ENCODE results near the gene NPHP4. TPM values are rescaled to one million over a fixed set of nuclear protein-coding genes. Genes with fewer than 3 reads are reported as not detected.

Gene NPHP4
- polyA plus RNA-seq, 1 donor (not counting 4 experiments of a cell fraction or from before 2014, with no cell fraction given), result 3.7 TPM

- Histone ChIP-seq H3K4me3 (ENCODE audit: control insufficient read depth in 2 of 3, extremely low read depth in 1 of 3, insufficient read depth in 2 of 3, low read depth in 1 of 3, low read length in 3 of 3) (no peak overlapping the region), H3K9me1 (ENCODE audit: control insufficient read depth, extremely low read depth, insufficient read depth, low read length) (no peaks in the 10 kb centered on the region), H4K20me1 (ENCODE audit: control insufficient read depth, extremely low read depth, insufficient read depth, low read length) (no peaks in the 10 kb centered on the region), H3K27ac (ENCODE audit: control insufficient read depth, insufficient read depth, low read length) (no peak overlapping the region), H3K9me3 (ENCODE audit: control insufficient read depth, low read depth, low read length) (no peaks in the 10 kb centered on the region), H3K79me2 (ENCODE audit: control insufficient read depth, insufficient read depth, low read length) (no peaks in the 10 kb centered on the region), H3K36me3 (ENCODE audit: control insufficient read depth in 2 of 2, extremely low read depth in 1 of 2, insufficient read depth in 2 of 2, low read length in 2 of 2) (peaks cover 0 to 2% of the 10 kb centered on the region in 2 experiments), H3K27me3 (ENCODE audit: control insufficient read depth, extremely low read depth, insufficient read depth, low read length) (no peaks in the 10 kb centered on the region), H2AFZ (ENCODE audit: control insufficient read depth, low read length) (no peak overlapping the region), H3K9ac (ENCODE audit: control insufficient read depth, extremely low read depth, insufficient read depth, low read length) (no peak overlapping the region), H3K4me2 (ENCODE audit: control insufficient read depth, extremely low read depth, insufficient read depth, low read depth, low read length) (no peak overlapping the region), H3K4me1 (ENCODE audit: control insufficient read depth, extremely low read depth, insufficient read depth, low read length) (peaks cover 2% of the 10 kb centered on the region)
- FAIRE-seq, result no peak
- dilution Hi-C loops (cut with MboI; ENCODE audit: extremely low pct_ligation_motif_present, low sequenced_read_pairs), result no loop called here
- no peak for DNase-seq (ENCODE audit: low read depth, low spot score)
- no peak for TF ChIP-seq EZH2 (IDR thresholded peaks at IDR 0.05; ENCODE audit: low read length)
- TF ChIP-seq, protein P1, sequence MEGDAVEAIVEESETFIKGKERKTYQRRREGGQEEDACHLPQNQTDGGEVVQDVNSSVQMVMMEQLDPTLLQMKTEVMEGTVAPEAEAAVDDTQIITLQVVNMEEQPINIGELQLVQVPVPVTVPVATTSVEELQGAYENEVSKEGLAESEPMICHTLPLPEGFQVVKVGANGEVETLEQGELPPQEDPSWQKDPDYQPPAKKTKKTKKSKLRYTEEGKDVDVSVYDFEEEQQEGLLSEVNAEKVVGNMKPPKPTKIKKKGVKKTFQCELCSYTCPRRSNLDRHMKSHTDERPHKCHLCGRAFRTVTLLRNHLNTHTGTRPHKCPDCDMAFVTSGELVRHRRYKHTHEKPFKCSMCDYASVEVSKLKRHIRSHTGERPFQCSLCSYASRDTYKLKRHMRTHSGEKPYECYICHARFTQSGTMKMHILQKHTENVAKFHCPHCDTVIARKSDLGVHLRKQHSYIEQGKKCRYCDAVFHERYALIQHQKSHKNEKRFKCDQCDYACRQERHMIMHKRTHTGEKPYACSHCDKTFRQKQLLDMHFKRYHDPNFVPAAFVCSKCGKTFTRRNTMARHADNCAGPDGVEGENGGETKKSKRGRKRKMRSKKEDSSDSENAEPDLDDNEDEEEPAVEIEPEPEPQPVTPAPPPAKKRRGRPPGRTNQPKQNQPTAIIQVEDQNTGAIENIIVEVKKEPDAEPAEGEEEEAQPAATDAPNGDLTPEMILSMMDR (optimal IDR thresholded peaks at IDR 0.05 in 1 of 3, IDR thresholded peaks at IDR 0.05 in 1 of 3, conservative IDR thresholded peaks at IDR 0.05 in 1 of 3; ENCODE audit: extremely low read depth in 1 of 3, insufficient read depth in 2 of 3, low read length in 3 of 3), result no peak
These were observed 79.0 kb downstream of the NPHP4 start for GRCh38 chr1:5913078-5913845.

DNA sequence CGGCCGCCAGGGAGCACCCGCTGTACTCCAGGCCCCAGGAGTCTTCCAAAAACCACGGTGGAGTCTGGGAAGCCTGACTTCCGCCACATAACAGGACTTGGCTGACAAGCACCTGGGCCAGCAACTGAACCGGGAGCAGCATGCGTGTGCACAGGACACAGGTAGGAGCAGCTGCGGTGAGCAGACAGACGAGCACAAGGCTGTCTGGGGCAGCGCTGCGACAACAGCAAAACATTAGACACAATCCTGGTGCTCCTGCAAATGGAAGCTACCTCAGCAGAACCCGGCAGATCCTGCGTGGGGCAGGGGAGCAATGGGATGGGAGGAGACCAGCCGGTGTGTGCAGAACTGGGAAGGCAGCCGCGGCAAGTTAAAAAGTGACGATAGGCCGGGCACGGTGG is 80.4 kb downstream of the NPHP4 start:
- Histone ChIP-seq H3K27me3 (ENCODE audit: control insufficient read depth, extremely low read depth, insufficient read depth, low read length) (no peaks in the 10 kb centered on the region), H3K4me2 (ENCODE audit: control insufficient read depth, extremely low read depth, insufficient read depth, low read depth, low read length) (no peak overlapping the region), H2AFZ (ENCODE audit: control insufficient read depth, low read length) (no peak overlapping the region), H3K4me1 (ENCODE audit: control insufficient read depth, extremely low read depth, insufficient read depth, low read length) (no peaks in the 10 kb centered on the region), H3K36me3 (ENCODE audit: control insufficient read depth in 2 of 2, extremely low read depth in 1 of 2, insufficient read depth in 2 of 2, low read length in 2 of 2) (peaks cover 0 to 2% of the 10 kb centered on the region in 2 experiments), H3K27ac (ENCODE audit: control insufficient read depth, insufficient read depth, low read length) (no peak overlapping the region), H3K9ac (ENCODE audit: control insufficient read depth, extremely low read depth, insufficient read depth, low read length) (no peak overlapping the region), H3K9me3 (ENCODE audit: control insufficient read depth, low read depth, low read length) (no peaks in the 10 kb centered on the region), H3K4me3 (ENCODE audit: control insufficient read depth in 2 of 3, extremely low read depth in 1 of 3, insufficient read depth in 2 of 3, low read depth in 1 of 3, low read length in 3 of 3) (no peak overlapping the region), H4K20me1 (ENCODE audit: control insufficient read depth, extremely low read depth, insufficient read depth, low read length) (no peaks in the 10 kb centered on the region), H3K79me2 (ENCODE audit: control insufficient read depth, insufficient read depth, low read length) (no peaks in the 10 kb centered on the region), H3K9me1 (ENCODE audit: control insufficient read depth, extremely low read depth, insufficient read depth, low read length) (no peaks in the 10 kb centered on the region)
- FAIRE-seq (no peak), DNase-seq (ENCODE audit: low read depth, low spot score) (no peak)
- TF ChIP-seq, protein P1 (optimal IDR thresholded peaks at IDR 0.05 in 1 of 3, IDR thresholded peaks at IDR 0.05 in 1 of 3, conservative IDR thresholded peaks at IDR 0.05 in 1 of 3; ENCODE audit: extremely low read depth in 1 of 3, insufficient read depth in 2 of 3, low read length in 3 of 3), result no peak
- no peak for TF ChIP-seq EZH2 (IDR thresholded peaks at IDR 0.05; ENCODE audit: low read length)
- dilution Hi-C loops (cut with MboI; ENCODE audit: extremely low pct_ligation_motif_present, low sequenced_read_pairs), result no loop called here
